Measurements from ENCODE around the gene SRGAP3. TPM values are rescaled to one million over a fixed set of nuclear protein-coding genes. Genes with fewer than 3 reads are reported as not detected.

SRGAP3 gene
- total and polyA plus RNA-seq, 2 experiments from 2014 or later = 7.4 to 8.3 TPM

- Histone ChIP-seq H4K20me1 (ENCODE audit: insufficient read depth, poor library complexity, severe bottlenecking) (no peaks in the 10 kb centered on the region), H3K9me3 (ENCODE audit: low read depth) (no peaks in the 10 kb centered on the region), H3K4me2 (no peak overlapping the region), H3K27ac (no peak overlapping the region), H3K4me1 (ENCODE audit: insufficient read depth) (peaks cover 7% of the 10 kb centered on the region), H3K27me3 (no peaks in the 10 kb centered on the region), H3K4me3 (no peak overlapping the region), H3K36me3 (replicated peaks; ENCODE audit: insufficient read depth, low read depth) (no peaks in the 10 kb centered on the region), H2AFZ (no peak overlapping the region), H3K79me2 (no peaks in the 10 kb centered on the region), H3K9me2 (replicated peaks; ENCODE audit: insufficient read depth) (no peaks in the 10 kb centered on the region)
- no peak for DNase-seq (ENCODE audit: low spot score)
- WGBS (ENCODE audit: low lambda C conversion rate, missing lambda C conversion rate) = 82% methylated on average over 3 of the region's 3 CpGs
- TF ChIP-seq, protein P1, sequence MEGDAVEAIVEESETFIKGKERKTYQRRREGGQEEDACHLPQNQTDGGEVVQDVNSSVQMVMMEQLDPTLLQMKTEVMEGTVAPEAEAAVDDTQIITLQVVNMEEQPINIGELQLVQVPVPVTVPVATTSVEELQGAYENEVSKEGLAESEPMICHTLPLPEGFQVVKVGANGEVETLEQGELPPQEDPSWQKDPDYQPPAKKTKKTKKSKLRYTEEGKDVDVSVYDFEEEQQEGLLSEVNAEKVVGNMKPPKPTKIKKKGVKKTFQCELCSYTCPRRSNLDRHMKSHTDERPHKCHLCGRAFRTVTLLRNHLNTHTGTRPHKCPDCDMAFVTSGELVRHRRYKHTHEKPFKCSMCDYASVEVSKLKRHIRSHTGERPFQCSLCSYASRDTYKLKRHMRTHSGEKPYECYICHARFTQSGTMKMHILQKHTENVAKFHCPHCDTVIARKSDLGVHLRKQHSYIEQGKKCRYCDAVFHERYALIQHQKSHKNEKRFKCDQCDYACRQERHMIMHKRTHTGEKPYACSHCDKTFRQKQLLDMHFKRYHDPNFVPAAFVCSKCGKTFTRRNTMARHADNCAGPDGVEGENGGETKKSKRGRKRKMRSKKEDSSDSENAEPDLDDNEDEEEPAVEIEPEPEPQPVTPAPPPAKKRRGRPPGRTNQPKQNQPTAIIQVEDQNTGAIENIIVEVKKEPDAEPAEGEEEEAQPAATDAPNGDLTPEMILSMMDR (IDR thresholded peaks at IDR 0.05; ENCODE audit: poor library complexity) = no peak
- no peak for TF ChIP-seq EZH2phosphoT487 (IDR thresholded peaks at IDR 0.05; ENCODE audit: low read depth, severe bottlenecking, unreplicated experiment)
- TF ChIP-seq EZH2 (IDR thresholded peaks at IDR 0.05; ENCODE audit: borderline replicate concordance) = no peak
Observed at GRCh38 chr3:8978551-8978950, 270.9 kb downstream of the SRGAP3 start.

DNA sequence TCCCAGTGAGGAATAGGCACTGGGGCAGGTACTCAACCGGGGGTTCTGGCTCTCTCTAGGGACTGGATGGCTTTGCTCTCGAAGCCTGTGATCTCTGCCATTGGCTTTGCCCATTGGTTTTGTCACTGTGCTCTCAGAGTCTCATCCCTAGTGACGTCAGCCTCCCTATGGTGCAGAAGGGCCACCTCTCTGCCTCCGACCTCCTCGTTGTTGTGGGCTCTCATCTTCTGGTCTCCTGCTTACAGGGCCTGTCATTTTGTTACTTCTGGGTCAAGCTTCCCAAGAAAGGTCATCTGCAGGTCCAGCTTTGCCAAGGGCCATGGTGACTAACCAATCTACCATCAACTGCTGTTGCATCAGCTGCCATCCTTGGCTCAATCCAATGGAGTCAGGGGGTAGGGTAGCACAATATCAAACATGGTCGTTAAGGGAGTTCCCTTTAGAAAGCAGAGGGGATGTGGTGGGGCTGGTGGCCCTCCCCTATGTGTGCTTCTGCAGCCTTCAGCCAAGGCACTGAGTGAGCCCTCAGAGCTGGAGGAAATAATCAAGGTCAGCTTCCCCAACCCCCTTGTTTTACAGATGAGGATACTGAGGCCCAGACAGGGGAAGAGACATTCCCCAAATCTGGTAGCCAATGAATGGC is 272.8 kb downstream of the SRGAP3 start:
- 88% methylated on average over 6 of the region's 6 CpGs for WGBS (ENCODE audit: low lambda C conversion rate, missing lambda C conversion rate)
- no peaks in the 10 kb centered on the region for H4K20me1 ChIP-seq (ENCODE audit: insufficient read depth, poor library complexity, severe bottlenecking)

DNA sequence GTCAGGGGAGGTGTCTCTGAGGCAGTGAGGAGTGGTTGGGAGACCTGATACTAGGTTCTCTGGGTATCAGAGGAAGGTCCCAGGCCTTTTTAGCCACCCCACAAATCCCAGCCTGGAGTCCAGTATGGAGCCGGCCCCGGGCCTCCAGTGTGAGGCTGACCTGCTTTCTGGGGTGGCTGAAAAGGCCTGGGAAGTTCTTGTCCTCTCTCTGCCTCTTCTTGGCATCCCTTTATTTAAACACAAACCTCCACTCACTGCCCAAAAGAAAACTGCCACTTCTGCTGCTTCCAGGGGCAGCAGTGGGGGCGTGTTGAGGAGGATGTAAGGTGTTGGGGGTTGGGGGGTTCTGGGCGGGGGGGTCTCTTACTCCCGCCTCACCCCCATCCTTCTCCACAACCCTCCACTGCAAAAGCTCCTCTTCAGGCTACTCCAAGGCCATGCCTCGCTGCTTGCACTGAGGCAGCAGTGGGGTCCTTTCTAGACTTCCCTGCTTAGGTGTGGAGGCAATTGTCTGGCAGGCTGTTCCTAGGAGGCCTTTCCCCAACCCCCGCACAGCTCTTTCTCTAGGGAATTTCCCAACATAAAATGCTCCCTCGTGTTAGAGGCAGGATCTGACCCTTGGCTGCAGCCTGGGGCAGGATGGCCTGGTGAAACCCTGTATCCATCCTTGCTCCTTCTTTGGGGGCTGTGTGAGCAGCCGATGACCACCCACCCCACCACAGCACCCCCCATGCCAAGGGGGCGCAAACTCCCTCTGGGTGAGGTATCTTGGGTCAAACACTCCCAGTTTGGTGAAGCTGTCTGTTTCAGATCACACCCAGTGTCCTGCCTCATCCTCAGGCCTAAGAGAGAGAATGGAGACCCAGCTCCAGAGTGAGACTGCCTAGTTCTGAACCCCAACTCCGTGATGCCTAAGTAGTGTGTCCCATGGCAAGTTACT is 274.1 kb downstream of the SRGAP3 start:
- TF ChIP-seq, protein P1 (IDR thresholded peaks at IDR 0.05; ENCODE audit: poor library complexity) = no peak
- no peak for TF ChIP-seq EZH2phosphoT487 (IDR thresholded peaks at IDR 0.05; ENCODE audit: low read depth, severe bottlenecking, unreplicated experiment)
- Histone ChIP-seq H3K4me1 (ENCODE audit: insufficient read depth) (no peaks in the 10 kb centered on the region), H3K4me3 (no peak overlapping the region), H4K20me1 (ENCODE audit: insufficient read depth, poor library complexity, severe bottlenecking) (no peaks in the 10 kb centered on the region), H3K9me2 (replicated peaks; ENCODE audit: insufficient read depth) (no peaks in the 10 kb centered on the region), H3K9me3 (ENCODE audit: low read depth) (no peaks in the 10 kb centered on the region), H3K79me2 (no peaks in the 10 kb centered on the region), H3K4me2 (no peak overlapping the region), H3K36me3 (replicated peaks; ENCODE audit: insufficient read depth, low read depth) (no peaks in the 10 kb centered on the region), H2AFZ (no peak overlapping the region), H3K27me3 (no peaks in the 10 kb centered on the region), H3K27ac (no peak overlapping the region)
- no peak for DNase-seq (ENCODE audit: low spot score)
- WGBS (ENCODE audit: low lambda C conversion rate, missing lambda C conversion rate) = 83% methylated on average over 10 of the region's 11 CpGs

More for the DNA sequence above, 272.8 kb downstream of the SRGAP3 start:
- Histone ChIP-seq H2AFZ (no peak overlapping the region), H3K79me2 (no peaks in the 10 kb centered on the region), H3K27me3 (no peaks in the 10 kb centered on the region), H3K9me3 (ENCODE audit: low read depth) (no peaks in the 10 kb centered on the region), H3K4me3 (no peak overlapping the region), H3K4me1 (ENCODE audit: insufficient read depth) (no peaks in the 10 kb centered on the region), H3K4me2 (no peak overlapping the region), H3K27ac (no peak overlapping the region), H3K9me2 (replicated peaks; ENCODE audit: insufficient read depth) (no peaks in the 10 kb centered on the region), H3K36me3 (replicated peaks; ENCODE audit: insufficient read depth, low read depth) (no peaks in the 10 kb centered on the region)
- no peak for DNase-seq (ENCODE audit: low spot score)
- TF ChIP-seq EZH2phosphoT487 (IDR thresholded peaks at IDR 0.05; ENCODE audit: low read depth, severe bottlenecking, unreplicated experiment) = no peak
- no peak for TF ChIP-seq EZH2 (IDR thresholded peaks at IDR 0.05; ENCODE audit: borderline replicate concordance)
- TF ChIP-seq, protein P1 (IDR thresholded peaks at IDR 0.05; ENCODE audit: poor library complexity) = no peak

All from hepatocyte (in vitro differentiated cells).